Left renal cortex interstitium (tissue), 4 donors: ENCODE results near the gene BCL2L11. TPM values are rescaled to one million over a fixed set of nuclear protein-coding genes. Genes with fewer than 3 reads are reported as not detected.

ENCODE experiments used
- DNase-seq, 4 donors: peaks; one replicate each; pipeline ENCODE4 v3.0.0-alpha.2; 2013; ENCODE audit warnings: low read depth in 4 of 4, low spot score in 2 of 4, missing footprints in 1 of 4
- polyA plus RNA-seq, 4 donors: library from polyadenylated mRNA; unstranded; fragments of 120-200 nt; gene quantifications; one replicate each; pipeline ENCODE4 v1.2.1, GENCODE V29; 2013; ENCODE audit not compliant: insufficient read length in 4 of 4

The BCL2L11 gene
- polyA plus RNA-seq, 4 donors: 15.4 to 20.8 (median 18.1) TPM

GRCh38 chr2:111188681-111189080, 68.0 kb downstream of the BCL2L11 start:
- DNase-seq: no peak

- DNase-seq: no peak
Measured at GRCh38 chr2:111189106-111189505, 68.4 kb downstream of the BCL2L11 start.

GRCh38 chr2:111190816-111191540, 70.3 kb downstream of the BCL2L11 start:
- no peak for DNase-seq

GRCh38 chr2:111191877-111192276, 71.2 kb downstream of the BCL2L11 start:
- no peak for DNase-seq

GRCh38 chr2:111192776-111193368, 72.2 kb downstream of the BCL2L11 start:
- no peak for DNase-seq

GRCh38 chr2:111194835-111195621, 74.3 kb downstream of the BCL2L11 start:
- no peak for DNase-seq

GRCh38 chr2:111196435-111196834, 75.7 kb downstream of the BCL2L11 start:
- no peak for DNase-seq

- no peak for DNase-seq
Measured at GRCh38 chr2:111198701-111199100, 78.0 kb downstream of the BCL2L11 start.

GRCh38 chr2:111199840-111200239, 79.1 kb downstream of the BCL2L11 start:
- no peak for DNase-seq

GRCh38 chr2:111200333-111200881, 79.7 kb downstream of the BCL2L11 start:
- DNase-seq: no peak

- DNase-seq: no peak
Measured at GRCh38 chr2:111201214-111201613, 80.5 kb downstream of the BCL2L11 start.

GRCh38 chr2:111202266-111203040, 81.7 kb downstream of the BCL2L11 start:
- DNase-seq: no peak

GRCh38 chr2:111204706-111205105, 84.0 kb downstream of the BCL2L11 start:
- no peak for DNase-seq

- DNase-seq: no peak
Measured at GRCh38 chr2:111205774-111206173, 85.1 kb downstream of the BCL2L11 start.

- no peak for DNase-seq
Measured at GRCh38 chr2:111207851-111208250, 87.1 kb downstream of the BCL2L11 start.

- DNase-seq: no peak
Measured at GRCh38 chr2:111208639-111209038, 87.9 kb downstream of the BCL2L11 start.

- no peak for DNase-seq
Measured at GRCh38 chr2:111209045-111209514, 88.4 kb downstream of the BCL2L11 start.

GRCh38 chr2:111210036-111210435, 89.3 kb downstream of the BCL2L11 start:
- DNase-seq: no peak

- no peak for DNase-seq
Measured at GRCh38 chr2:111213877-111214276, 93.2 kb downstream of the BCL2L11 start.
